HG02885 (cell line): ENCODE data around the gene MYL3.
"Not testable (repeated sequence)": the region's sequence is repeated elsewhere in the genome, so short reads cannot be mapped to it uniquely, and the experiment has no call there.

Experiments
- ATAC-seq: cut with Tn5 transposase; IDR thresholded peaks from one replicate; pipeline ENCODE4 v1.9.1; 2021; ENCODE audit warnings: mild to moderate bottlenecking; ENCODE audit not compliant: unreplicated experiment, poor library complexity

Gene MYL3

DNA sequence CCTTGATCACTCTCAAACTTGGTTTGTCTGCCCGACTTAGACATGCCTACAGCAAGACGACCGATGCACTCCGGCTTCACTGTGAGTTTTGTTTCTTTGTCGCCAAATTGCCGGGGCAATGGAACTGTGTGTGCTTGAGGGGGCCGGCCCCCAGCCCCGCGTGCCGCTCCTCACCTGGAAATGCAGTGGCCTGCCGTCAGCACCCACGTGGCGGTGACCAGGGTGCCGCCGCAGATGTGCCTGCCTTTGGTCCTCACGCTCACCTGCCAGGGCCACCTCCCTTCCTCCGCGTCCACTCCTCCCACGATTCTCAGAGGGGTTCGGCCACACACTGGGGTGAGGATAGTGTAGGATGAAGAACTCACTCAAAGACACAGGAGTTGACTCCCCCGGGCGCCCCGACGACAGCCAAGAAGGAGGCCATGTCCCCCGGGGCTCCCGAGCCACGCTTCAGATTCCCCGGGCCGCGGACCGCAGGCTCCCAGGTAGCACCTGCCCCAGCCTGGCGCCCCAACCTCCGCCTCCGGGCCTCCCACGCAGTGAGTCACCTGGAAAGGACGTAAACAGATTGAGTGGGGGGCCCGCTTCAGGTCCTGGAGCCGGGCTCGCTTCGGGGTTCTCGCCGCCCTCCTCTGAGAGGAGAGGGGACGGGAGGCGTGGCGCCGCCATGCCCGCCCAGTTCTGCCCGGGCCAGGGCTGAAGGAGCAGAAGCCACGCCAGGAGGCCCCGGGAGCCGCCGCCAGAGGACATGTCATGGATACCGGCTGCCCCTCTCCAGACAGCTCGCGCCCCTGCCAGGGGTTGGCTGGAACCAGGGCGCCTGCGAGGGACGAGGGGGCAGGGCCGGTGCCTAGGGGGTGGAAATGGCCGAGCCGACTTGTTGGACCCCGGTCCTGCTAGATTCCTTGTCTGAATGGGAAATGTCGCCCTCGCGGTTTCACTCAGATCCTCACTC, 29.6 kb downstream of the MYL3 start:
- no peak for ATAC-seq

DNA sequence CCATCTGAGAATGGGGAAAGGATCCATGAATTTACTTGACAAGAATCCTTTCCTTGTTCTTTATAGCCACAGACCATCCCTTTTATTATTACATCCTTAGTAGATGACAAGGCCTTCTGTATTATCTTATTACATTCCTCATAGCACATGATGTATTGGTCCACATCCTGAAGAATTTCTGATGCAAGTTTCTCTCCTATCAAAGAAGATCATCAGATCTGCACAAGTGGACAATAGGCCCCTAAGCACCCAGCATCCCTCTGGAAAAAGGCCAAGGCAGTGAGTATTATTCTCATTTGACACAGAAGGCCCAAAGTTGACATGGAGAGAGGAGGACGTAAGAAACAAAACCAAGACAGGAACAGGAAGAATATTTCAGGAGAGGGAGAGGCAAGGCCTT, 31.4 kb downstream of the MYL3 start:
- no peak for ATAC-seq

DNA sequence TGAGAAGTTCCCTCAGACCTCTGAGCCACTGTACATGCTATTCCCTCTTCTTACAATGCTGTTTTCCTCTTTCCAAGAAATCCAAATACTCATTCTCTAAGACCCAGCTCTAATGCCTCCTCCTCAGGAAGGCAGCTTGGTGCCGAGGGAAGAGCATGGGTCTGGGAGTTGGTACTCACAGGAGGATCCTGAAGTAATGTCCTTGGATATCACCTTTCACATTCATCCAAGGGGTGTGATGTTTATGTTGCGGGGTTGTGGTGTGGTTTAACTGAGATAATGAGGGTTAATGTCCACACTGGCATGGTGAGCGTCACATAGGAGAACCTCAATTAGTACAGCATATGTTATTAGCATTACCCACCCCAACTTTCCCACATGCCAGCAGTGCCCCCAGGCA, 31.9 kb downstream of the MYL3 start:
- ATAC-seq: no peak

DNA sequence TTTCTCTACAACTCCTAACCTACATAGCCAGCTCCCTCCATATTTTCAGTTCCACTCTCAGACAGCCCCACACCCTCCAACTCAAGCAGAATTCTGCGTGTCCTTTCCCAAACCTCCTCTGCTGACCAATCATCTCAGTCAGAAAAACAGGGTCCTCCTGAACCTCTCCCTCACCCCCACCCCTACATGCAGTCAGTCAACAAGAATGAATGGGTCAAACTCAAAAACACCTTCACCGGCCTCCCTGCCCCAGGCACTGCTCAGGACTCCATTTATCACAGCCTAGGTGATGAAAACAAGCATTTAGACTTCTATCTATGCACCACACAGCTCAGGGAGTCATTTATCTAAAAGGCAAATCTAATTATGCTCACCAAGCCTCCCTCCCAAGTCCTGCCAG, 32.4 kb downstream of the MYL3 start:
- no peak for ATAC-seq

DNA sequence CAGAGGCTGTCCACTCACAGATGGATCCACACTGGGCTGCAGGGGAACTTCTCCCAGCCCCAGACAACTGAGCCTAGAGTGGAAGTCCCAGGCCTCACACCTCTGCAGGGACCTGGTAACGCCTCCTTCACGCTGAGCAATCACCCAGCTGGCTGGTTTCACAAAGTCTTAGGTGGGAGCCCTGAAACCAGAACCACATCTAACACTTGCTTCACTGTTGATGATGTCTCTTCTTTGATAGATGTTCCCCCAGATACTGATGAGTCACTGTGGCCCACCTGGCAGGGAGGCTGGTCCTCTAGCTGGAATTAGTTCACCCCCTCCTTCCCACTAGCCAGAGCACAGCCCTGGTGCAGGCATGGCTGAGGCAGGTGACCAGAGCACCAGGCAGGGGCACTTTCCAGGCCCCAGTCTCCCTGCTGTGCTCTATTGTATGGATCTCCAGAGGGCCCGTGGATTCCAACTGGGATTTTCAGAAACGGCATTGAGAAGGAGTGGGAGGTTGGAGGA, 33.5 kb downstream of the MYL3 start:
- no peak for ATAC-seq

DNA sequence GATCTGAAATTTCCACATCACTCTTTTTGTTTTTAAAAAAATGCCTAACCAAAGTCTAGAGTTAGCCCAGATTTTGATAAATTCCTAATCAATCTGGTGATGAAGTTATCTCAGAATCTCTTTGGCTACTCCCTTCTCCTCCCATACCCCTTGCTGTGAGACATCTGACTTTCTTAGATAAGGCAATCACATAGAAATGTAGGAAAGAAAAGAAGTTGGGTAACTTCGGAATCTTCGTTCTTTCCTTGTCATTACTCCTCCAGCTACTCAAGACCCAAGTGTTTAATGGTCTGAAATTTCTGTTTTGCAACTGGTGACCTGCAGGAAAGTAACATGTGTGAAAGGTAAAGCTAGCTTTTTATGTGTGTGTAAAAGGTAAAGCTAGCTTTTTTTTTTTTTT, 37.8 kb downstream of the MYL3 start:
- no peak for ATAC-seq

DNA sequence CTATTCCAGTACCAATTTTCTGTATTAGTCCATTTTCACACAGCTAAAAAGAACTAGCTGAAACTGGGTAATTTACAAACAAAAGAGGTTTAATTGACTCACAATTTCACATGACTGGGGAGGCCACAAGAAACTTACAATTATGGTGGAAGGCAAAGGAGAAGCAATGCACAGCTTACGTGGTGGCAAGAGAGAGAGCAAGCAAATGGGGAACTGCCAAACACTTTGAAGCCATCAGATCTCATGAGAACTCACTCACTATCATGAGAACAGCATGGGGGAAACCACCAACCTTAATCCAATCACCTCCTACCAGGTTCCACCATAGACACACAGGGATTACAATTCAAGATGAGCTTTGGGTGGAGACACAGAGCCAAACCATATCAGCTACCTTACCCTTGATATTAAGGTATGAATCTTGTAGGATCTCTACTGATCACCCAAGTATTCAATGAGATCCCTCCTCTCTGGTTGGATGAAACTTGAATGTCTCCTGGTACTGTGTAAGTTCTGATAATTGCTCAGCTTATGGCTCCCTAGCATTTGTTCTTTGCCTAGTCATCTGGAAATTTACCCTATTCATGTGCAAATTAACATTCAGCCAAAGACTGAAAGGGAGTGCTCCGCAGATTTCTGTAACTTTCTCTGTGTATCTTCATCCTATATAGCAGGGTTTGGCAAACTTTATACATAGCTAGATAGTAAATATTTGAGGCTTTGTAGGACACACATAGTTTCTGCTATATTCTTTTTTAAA, 38.9 kb downstream of the MYL3 start:
- no peak for ATAC-seq

DNA sequence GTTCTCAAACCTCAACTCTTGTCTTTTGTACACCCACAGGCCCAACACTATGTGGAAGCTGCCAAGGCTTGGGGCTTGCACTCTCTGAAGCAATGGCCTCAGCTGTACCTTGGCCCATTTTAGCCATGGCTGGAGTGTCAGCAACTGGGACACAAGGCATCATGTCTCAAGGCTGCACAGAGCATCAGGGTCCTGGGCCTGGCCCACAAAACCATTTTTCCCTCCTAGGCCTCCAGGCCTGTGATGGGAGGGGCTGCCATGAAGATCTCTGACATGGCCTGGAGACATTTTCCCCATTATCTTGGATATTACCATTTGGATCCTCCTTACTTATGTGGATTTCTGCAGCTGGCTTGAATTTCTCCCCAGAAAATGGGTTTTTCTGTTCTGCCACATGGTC, 39.9 kb downstream of the MYL3 start:
- not testable (repeated sequence) for ATAC-seq

DNA sequence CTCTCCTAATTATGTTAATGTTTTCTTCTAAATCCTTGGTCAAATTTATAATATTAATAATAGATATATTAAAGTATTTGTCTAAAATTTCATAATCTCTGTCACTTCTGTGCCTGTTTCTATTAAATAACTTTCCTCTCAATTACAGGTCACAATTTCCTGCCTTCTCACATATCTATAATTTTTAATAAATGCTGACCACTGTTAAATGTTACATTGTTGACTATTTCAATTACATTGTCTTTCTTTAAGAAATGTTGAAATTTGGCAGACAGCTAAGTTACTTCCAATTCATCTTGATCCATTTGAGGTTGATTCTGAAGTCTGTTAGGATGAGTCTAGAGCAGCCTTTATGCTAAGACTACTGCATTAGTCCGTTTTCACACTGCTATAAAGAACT, 41.7 kb downstream of the MYL3 start:
- ATAC-seq: no peak

DNA sequence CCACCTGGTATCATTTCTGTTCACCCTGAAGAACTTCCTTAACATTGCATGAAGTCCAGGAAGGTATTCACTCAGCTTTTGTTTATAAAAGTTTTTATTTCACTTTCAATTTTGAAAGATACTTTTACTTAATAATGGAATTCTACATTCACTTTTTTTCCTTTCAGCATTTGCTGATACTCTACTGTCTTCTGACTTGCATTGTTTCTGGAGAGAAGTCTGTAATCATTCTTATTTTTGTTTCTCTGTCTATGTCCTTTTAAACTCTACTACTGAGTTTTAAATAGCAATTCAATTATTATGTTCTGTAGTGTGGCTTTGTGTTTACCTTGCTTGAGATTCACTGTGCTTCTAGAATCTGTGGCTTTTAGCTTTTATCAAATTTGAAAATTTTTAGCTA, 42.4 kb downstream of the MYL3 start:
- no peak for ATAC-seq

DNA sequence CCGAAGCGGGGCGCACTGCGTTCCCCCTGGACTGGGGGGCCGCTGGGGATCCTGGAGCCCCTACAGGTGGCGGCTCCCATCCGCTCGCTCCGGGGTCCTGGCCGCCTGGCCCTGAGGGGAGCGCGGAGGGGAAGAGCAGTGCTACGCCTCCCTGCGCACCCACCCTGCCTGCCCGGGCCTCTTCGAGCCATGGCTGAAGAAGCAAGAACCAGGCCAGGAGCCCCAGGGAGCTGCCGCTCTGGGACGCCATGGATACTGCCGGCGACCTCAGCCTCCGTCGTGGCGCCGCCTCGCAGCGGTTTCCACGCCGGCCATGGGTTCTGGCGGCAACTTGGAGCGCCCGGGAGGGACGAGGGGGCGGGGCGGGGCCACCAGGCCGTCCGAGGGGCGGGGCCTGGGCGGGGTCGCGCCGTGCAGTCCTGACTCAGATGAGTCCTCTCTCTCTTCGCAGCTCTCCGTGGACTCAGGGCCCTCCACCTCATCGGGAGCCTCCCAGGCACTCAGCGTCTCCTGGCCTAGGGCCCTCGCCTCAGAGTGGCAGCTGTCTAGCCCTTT, 50.9 kb downstream of the MYL3 start:
- no peak for ATAC-seq

DNA sequence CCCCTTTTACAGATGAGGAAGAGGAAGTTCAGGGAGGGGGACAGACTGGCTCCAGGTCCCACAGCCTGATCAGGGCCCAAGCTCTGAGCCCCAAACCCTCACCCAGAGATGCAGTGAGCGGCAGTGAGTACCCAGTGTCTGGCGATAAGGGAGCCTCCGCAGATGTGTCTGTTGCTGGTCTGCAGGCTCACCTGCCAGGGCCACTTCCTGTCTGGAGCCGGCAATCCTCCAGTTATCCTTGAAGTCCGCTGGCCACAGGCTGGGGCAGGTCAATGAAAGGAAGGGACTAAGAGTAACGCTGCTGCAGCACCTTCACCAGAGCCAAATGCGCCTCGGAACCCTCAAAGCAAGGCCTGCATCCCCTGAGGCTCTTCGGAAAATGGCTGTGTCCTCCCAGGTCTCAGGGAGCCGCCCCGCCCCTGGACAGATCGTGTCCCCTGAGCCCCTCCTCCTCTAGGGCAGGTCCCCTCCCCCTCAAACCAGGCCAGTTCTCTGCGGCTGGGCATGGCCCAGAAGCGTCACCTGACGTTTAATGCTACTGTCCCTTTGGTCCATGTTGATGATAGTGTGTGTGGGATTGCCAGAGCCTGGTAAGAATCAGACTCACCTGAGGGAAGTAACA, 51.5 kb downstream of the MYL3 start:
- no peak for ATAC-seq

DNA sequence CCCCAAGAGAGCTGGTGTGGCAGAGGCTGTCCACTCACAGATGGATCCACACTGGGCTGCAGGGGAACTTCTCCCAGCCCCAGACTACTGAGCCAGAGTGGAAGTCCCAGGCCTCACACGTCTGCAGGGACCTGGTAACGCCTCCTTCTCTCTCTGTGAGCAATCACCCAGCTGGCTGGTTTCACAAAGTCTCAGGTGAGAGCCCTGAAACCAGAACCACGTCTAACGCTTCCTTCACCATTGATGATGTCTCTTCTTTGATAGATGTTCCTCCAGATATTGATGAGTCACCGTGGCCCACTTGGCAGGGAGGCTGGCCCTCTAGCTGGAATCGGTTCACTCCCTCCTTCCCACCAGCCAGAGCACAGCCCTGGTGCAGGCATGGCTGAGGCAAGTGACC, 54.5 kb downstream of the MYL3 start:
- ATAC-seq: not testable (repeated sequence)
